G401 (cell line): ENCODE results near the gene FOXI2. TPM values are rescaled to one million over a fixed set of nuclear protein-coding genes. Genes with fewer than 3 reads are reported as not detected.

ENCODE experiments used
- DNase-seq: peaks from one replicate; pipeline ENCODE4 v3.0.0-alpha.2; 2015; ENCODE audit warnings: low spot score
- in situ Hi-C: cut with HindIII; loops from 2 replicates; pipeline ENCODE4 v1.10.0; 2016; ENCODE audit warnings: low sequenced_read_pairs, mixed read lengths
- total RNA-seq: library from RNA; depleted of rRNA; stranded (reverse); fragments of >200 nt; shearing (Covaris generic); gene quantifications from 2 replicates; pipeline ENCODE4 v1.2.3, GENCODE V29; 2014; rRNA removed

The FOXI2 gene
- not detected in 2 replicates for total RNA-seq

- no peak for DNase-seq
- in situ Hi-C loops: no loop called here
Measured at GRCh38 chr10:127736915-127737562, at the start of gene FOXI2. TSS of gene FOXI2 (plus strand) at chr10:127737185. CDS start at chr10:127737274, 89 bp downstream.

- no peak for DNase-seq
- in situ Hi-C loops: no loop called here
Measured at GRCh38 chr10:127687548-127687947, 49.4 kb upstream of the FOXI2 start.

- in situ Hi-C loops: no loop called here
- DNase-seq: no peak
Measured at GRCh38 chr10:127690176-127690835, 46.7 kb upstream of the FOXI2 start.

- in situ Hi-C loops: no loop called here
Measured at GRCh38 chr10:127694580-127695193, 42.3 kb upstream of the FOXI2 start.

GRCh38 chr10:127695431-127695830, 41.6 kb upstream of the FOXI2 start:
- in situ Hi-C loops: no loop called here
- DNase-seq: no peak

More at GRCh38 chr10:127694580-127695193, 42.3 kb upstream of the FOXI2 start:
- peak; percentile 18 for DNase-seq

- DNase-seq: no peak
- in situ Hi-C loops: no loop called here
Measured at GRCh38 chr10:127698886-127699285, 38.1 kb upstream of the FOXI2 start.

- DNase-seq: no peak
- in situ Hi-C loops: no loop called here
Measured at GRCh38 chr10:127699311-127699710, 37.7 kb upstream of the FOXI2 start.

- in situ Hi-C loops: no loop called here
- no peak for DNase-seq
Measured at GRCh38 chr10:127702271-127702670, 34.7 kb upstream of the FOXI2 start.

- DNase-seq: no peak
- in situ Hi-C loops: no loop called here
Measured at GRCh38 chr10:127715249-127715648, 21.7 kb upstream of the FOXI2 start.

- DNase-seq: peak; percentile 51
- in situ Hi-C loops: no loop called here
Measured at GRCh38 chr10:127715782-127716378, 21.1 kb upstream of the FOXI2 start.

GRCh38 chr10:127720142-127720541, 16.8 kb upstream of the FOXI2 start:
- in situ Hi-C loops: no loop called here
- no peak for DNase-seq

GRCh38 chr10:127720903-127721302, 16.1 kb upstream of the FOXI2 start:
- DNase-seq: no peak
- in situ Hi-C loops: no loop called here

GRCh38 chr10:127734753-127735152, 2.2 kb upstream of the FOXI2 start:
- in situ Hi-C loops: no loop called here
- no peak for DNase-seq

- in situ Hi-C loops: no loop called here
- no peak for DNase-seq
Measured at GRCh38 chr10:127735156-127735555, 1.8 kb upstream of the FOXI2 start.

GRCh38 chr10:127735723-127736221, 1.2 kb upstream of the FOXI2 start:
- in situ Hi-C loops: no loop called here
- DNase-seq: no peak

GRCh38 chr10:127736222-127736914, 617 bp upstream of the FOXI2 start:
- DNase-seq: no peak
- in situ Hi-C loops: no loop called here

- no peak for DNase-seq
- in situ Hi-C loops: no loop called here
Measured at GRCh38 chr10:127737563-127738511, 852 bp downstream of the FOXI2 start.
